Non-pigmented ciliary epithelial cell (primary cell): Measurements from ENCODE around the gene PLEKHA7.

ENCODE experiments used
- DNase-seq: peaks from one replicate; pipeline ENCODE4 v3.0.0-alpha.2; 2010; ENCODE audit warnings: low read depth

Gene PLEKHA7

DNA sequence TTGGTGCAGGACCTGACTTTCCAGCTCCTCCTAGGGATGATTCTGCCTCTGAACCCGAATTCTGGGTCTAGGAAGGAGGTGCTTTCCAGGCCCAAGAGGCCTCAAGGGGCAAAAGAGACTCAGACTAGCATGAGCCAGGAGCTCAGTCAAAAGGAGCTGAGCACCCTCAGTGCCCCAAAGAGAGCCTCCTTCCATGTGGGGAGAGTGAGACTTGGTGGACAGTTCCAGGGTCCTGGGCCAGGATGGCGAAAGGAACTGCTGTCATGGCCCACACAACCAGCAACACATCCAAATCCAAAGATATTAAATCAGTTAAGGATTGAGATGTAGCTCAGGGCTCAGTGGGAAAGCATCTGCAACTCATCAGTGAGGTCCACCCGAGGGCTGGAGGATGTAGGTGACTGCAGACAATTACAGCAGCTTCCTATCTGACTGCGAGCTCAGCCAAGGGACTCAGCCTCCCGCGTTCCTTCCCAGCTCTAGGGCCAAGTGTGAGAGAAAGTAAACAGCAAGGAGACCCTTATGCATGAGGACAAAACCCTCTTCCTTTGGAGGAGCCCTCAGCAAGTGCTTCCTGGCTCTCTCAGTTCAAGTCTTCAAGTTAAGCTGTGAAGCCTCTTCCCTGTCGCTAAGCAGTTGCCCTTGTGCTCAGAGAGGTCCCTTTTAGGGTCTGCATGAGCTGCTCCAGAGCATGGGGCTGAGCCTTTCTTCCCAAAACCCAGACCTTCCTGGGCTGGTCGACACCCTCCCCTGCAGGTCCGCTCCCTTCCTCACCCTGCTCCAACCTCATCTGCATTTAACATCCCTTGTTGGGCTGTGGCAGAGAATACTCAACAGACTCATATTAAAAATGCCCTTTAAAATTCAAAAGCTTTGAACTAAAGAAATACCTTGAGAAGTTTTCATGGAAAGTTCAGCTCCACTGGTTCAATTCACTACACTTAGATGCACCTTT, 240.0 kb downstream of the PLEKHA7 start:
- DNase-seq: no peak

DNA sequence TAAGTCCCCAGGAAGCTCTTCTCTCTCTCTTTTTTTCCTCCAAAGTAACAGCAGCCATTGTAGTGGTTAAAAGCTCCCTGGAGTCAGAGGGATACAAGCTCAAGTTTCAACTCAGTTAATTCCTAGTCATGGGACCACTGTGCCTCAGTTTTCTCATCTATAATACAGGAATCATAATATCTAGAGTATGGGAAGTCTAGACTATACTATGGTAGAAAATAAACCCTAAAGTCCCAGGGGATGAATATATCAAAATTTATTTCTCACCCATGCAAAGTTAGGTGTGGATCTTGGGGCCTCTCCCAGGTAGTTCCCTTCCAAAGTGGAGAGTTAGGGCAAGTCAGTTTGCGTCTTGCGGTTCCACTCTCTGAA, 242.1 kb downstream of the PLEKHA7 start:
- DNase-seq: no peak

DNA sequence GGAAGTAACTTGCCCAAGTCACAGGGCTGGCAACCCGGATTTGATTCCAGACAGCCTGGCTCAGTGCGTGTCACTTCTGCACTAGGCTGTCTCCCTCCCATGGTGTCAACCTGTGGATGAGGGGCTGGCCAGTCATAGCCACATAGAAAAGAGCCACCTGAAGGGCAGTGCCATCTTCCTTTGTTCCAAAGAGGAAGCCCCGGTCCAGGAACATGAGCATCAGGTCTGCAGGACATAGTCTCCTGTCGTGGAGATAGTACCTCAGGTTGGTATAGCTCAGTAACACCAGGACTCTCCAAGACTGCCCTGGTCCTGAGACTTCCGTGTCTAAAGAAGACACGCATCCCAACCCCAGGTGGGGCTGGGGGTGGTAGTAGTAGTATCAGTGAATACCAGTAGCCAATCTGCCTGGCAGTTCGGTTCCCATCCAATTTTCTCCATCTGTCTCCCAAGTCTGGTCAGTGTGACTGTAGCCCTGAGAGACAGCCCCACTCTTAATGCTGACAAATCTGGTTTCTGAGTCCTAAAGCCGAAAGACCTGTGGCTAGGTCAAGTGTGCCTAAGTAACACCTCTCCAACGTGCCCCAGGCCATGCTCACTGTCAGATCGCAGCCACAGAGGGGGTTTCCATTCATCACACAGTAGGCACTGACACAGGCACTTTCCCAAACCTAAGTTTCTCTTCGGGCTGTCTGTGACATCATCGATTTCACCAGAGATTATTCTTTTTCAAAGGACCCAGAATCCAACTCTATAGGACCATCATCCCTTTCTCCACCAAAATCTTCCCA, 242.7 kb downstream of the PLEKHA7 start:
- DNase-seq: no peak

DNA sequence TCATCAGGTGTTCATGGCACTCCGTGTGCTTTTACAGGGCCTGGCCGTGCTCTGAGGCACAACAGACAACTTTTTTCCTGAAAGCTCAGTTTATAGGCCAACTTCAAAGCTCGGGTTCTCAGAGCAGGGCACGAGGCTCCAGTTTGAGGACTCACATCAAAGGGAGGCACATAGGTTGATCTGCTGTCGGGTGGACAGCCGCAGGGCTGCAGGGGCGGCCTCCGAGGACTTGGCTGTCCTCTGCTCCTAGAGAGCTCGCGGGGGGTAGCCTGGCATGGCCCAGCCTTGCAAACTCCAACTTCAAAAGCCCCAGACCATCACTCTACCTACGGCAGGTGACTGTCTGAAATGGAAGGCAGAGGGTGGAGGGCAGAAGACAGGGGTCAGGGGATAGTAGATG, 244.2 kb downstream of the PLEKHA7 start:
- no peak for DNase-seq

DNA sequence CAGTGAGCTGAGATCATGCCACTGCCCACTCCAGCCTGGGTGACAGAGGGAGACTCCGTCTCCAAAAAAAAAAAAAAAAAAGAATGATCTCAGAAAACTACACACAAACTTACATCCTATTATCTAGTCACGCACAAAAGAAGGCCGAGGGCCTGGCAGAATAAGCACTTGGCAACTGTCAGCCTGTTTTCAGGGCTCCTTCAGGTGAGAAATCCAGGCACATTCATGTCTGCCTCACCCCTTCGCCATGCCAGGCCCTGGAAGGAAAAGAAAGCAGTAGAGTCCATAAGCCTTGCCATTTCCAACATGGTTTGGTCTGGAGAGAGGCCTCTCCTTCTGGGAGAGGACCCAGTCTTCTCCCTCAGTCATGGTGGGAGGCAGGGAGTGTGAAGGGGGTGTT, 244.8 kb downstream of the PLEKHA7 start:
- no peak for DNase-seq

DNA sequence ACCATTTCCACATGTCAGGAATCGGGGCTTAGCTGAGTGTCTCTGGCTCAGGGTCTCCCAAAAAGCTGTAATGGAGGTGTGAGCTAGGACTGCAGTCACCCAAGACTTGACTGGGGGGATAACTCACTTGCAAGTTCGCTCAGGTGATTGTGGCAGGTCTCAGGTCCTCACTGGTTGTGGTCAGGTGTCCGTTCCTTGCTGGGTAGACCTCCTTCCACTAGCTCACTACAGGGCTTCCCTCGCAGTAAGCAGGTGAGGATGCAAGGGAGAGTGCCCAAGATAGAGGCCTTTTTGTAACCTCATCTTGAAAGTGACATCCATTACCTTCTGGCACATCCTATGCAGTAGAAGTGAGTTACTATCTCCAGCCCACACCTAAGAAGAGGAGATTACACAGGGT, 246.3 kb downstream of the PLEKHA7 start:
- no peak for DNase-seq

DNA sequence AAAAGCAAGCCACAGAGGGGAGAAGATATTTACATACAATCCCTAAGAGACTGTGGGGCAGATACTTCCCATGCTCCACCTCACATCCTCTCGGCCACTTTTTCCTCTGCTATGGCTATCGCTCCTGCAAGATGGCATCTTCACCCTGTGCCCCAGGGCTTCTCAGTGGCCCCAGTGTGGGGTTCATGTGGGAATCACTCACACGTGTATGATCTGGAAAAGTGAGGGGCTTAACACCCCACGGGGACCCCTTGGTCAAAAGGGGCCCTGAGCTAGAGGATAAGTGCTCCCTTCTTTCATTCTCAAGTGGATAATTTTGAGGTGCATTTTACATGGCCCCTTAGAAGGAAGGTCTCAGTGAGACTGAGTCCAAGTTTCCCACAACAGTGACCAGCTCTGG, 247.1 kb downstream of the PLEKHA7 start:
- DNase-seq: no peak

DNA sequence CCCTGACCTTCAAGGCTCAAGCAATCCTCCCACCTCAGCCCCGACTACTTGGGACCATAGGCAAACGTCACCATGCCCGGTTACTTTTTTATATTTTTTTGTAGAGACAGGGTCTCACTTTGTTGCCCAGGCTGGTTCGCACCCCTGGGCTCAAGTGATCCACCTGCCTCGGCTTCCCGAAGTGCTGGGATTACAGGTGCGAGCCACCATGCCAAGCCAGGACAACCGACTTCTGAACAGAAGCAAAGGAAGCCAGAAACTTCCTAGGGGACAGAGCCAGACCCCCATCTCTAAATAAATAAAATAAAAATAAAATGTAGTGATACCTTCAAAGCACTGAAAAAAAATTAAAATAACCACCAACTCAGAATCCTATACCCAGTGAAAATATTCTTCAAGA, 249.3 kb downstream of the PLEKHA7 start:
- DNase-seq: no peak

DNA sequence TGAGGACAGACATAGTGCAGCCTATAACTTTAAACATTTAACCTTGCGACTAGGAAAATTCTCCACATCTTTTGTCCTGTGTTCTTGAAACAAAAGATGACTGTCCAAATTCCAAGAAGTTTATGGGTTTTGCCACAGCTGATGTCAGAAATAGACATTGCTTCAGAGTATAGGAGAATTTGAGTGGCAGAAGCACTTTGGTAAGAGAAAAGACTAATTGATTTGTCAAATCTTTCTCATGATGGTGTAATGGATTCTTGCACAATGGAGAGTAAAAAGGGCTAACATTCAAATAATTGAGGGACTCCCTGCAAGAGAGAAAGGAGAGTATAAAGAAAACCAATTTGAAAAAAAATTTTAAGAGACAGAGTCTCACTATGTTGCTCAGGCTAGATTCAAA, 250.5 kb downstream of the PLEKHA7 start:
- no peak for DNase-seq

DNA sequence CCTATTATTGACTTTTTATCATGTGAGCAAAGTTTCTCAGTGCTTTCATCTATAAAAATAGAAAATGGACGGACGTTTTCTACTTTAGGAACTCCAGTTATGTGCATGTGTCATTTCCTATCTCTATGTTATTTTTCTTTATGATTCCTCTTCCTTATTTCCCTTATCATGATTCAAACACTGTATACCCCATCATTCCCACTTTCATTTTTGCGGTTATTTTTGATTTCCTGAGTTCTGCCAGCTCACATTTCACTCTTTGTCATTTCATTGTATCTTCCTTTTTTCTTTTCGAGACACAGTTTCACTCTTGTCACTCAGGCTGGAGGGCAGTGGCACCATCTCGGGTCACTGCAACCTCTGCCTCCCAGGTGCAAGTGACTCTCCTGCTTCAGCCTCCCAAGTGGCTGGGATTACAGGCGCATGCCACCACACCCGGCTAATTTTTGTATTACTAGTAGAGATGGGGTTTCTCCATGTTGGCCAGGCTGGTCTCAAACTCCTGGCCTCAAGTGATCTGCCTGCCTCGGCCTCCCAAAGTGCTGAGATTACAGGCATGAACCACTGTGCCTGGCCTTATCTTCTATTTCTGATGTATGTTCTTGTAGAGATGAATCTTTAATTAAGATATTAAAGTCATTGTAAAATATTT, 254.2 kb downstream of the PLEKHA7 start:
- DNase-seq: no peak

DNA sequence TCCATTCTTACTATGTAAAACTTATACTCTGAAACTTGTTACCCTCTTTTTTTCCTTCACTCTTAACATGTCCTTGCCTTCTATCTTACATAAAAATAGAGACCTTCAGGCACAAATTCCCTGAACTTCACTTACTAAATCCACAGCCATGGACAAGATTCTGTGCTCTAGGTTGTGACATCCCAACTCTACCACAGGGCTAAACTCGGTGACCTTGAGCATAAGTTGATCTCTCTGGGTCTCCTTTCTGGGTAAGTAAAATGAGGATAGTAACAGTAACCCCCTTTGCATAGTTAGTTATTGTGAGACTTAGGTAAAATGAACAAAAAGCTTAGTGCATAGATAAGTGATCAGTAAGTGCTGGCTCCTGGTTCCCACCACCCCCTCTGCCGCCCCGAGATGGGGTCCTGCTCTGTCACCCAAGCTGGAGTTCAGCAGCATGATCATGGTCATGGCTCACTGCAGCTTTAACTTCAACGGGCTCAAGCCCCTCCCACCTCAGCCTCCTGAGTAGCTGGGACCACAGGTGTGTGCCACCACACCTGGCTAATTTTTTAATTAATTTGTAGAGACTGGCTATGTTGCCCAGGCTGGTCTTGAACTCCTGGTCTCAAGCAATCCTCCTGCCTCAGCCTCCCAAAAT, 255.7 kb downstream of the PLEKHA7 start:
- DNase-seq: no peak

DNA sequence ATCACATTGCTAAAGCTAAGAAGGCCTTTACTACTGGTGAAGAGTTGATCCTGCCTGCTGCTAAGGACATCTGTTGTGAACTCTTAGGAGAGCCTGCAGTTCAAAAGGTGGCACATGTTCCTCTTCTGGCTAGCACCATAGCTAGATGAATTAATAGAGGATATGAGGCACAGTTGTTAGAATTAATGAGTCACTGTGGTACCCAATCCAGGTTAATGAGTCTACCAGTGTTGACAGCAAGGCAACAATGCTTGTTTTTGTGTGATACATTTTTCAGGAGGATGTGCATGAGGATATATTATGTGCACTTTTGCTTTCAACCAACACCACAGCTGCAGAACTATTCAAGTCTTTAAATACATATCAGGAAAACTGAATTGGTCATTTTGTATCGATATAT, 263.8 kb downstream of the PLEKHA7 start:
- no peak for DNase-seq

DNA sequence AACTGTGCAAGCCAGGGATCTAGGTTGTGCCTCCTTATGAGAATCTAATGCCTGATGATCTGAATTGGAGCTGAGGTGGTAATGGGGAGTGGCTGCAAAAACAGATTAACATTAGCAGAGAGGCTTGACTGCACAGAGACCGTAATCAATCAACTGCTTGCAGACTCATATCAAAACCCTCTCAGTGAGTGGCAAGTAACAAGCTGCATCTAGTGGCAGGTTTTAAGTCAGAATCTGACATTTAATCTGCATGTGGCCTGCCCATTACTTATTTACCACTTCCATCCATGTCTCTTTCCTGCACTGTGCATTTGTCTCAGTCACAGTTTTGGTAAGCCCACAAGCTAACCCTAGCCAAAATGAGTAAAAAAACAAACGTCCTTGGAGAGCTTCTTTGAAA, 264.5 kb downstream of the PLEKHA7 start:
- no peak for DNase-seq

DNA sequence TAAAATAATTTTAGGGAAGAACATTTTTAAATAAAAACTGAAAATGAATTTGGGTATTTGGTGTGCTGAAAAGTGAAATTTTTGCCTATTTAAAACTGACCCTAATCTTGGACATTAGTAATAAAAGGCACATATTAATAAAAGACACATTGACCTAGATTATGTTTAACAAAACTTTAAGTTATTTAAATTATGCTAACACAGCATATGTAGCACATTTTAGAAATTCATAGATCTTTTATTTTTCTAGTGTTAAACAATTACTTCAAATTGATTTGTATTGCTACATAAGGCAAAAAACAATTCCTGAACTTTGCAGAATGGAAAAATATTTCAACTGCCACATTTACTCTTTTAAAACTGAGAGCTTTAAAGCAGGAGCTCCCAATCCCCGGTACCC, 265.1 kb downstream of the PLEKHA7 start:
- no peak for DNase-seq

DNA sequence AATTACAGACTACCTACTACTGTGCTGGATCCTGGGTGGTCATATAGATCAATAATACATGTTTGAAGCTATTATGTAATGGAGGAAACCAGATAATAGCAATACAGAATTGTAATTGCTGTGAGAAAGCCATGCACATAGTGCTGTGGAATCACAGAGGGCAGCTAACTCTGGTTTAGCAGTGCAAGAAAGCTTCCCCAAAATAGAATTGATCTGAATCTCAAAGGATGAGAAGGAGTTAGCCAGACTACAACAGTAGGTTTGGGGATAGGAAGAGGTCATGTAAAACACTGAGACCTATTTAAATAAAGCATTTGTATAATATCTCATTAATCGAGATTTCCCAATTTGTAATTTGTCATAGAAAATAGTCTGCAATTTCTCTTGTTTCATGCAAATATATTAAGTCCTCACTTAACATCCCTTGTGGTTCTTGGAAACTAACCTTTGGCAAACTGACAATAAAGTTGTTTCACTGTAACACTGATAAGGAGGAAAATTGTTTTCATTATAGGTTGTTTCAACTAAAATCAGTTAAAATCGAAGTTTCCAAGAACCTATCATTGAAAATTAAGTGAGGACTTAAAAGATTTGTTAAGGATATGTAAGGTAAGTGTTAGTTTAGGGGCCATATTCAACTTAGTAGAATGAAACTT, 268.1 kb downstream of the PLEKHA7 start:
- no peak for DNase-seq

DNA sequence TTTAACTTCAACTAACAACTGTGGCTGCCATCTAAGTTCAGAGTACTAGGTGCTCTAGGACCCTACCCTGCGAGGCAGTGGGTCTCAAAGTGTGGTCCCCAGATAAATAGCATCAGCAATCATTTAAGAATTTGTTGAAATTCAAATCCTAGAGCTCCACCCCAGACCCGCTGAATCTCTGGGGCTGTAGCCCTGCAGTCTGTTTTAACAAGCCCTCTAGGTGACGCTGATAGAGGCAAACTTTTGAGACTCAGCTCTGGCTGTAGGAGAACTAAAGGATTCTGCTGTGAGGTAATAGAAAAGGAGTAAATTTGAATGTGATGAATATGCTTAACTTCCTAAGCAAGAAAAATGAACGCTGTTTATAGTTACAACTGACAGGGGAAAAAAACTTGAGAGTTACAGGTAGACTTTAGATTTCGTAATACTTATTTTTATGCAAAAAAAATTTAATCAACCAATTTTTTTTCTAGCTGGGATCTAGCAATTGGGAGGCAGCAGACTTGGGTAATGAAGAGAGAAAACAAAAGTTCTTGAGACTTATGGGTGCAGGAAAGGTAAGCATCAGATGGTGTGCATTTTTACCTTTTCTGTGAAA, 270.0 kb downstream of the PLEKHA7 start:
- DNase-seq: no peak

DNA sequence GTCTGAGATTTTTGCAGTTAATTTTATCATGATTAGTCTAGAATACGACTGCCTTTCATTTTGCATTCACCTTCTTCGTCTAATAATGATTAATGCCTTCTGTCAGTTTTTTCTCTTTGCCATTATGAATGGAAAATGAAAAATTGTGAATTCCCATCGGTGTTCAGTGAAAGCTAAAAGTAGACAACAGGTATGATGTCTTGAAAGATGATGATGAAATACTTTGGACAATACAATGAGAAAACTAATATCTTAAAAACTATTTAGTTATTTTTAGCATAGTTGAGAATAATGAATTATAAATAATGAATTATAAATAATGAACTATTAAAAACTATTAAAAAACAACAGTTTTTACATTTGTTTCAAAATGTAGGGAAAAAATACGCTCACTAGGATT, 270.7 kb downstream of the PLEKHA7 start:
- DNase-seq: no peak

DNA sequence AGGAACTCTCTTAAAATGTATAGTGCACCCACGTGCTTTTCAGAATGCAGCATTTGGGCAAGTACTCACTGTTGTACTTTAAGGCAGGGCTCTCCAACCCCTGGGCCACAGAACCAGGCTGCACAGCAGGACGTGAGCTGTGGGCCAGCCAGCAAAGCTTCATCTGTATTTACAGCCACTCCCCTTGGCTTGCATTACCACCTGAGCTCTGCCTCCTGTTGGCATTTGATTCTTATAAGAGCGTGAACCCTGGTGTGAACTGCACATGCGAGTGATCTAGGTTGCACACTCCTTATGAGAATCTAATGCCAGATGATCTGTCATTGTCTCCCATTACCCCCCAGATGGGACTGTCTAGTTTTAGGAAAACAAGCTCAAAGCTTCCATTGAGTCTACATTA, 272.7 kb downstream of the PLEKHA7 start:
- DNase-seq: no peak

DNA sequence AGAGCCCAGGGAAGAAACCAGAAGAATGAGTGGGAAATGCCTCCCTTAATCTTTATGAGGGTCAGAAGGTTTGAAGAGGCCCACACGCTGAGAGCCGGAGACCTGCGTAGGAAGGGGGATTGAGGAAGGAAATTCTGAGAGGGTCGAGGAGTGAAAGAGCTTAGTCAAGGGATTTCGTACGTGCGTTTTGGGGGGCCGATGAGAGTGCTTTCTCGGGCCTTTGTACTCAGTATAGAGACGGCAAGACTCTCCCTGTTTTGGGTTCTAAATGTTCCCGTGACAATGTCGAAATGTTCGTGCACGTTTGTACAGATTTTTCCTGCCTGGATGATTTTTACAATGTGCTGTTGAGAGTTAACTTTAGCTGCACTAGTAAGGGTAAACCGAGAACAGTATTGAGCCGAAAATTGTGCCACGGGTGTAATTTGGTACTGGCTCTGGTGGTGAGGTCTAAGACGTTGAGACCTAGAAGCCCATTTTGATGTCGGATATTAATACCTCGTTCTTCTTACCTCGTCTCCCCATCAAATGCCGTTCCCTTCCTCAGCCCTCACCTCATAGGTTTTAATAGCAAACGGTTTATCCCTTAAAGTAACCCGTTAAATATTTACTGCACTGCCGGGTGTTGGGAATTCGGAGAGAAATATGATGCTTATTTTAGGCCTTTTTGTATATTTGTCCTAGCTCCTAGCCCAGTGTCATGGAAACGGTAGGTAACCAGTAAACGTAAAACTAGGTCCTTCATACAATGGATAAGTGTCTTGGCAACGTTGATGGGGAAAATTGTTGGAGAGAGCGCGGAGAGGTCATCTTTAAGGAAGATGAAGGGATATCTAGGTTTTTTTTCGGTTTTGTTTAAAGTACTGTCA, 275.0 kb downstream of the PLEKHA7 start:
- no peak for DNase-seq

DNA sequence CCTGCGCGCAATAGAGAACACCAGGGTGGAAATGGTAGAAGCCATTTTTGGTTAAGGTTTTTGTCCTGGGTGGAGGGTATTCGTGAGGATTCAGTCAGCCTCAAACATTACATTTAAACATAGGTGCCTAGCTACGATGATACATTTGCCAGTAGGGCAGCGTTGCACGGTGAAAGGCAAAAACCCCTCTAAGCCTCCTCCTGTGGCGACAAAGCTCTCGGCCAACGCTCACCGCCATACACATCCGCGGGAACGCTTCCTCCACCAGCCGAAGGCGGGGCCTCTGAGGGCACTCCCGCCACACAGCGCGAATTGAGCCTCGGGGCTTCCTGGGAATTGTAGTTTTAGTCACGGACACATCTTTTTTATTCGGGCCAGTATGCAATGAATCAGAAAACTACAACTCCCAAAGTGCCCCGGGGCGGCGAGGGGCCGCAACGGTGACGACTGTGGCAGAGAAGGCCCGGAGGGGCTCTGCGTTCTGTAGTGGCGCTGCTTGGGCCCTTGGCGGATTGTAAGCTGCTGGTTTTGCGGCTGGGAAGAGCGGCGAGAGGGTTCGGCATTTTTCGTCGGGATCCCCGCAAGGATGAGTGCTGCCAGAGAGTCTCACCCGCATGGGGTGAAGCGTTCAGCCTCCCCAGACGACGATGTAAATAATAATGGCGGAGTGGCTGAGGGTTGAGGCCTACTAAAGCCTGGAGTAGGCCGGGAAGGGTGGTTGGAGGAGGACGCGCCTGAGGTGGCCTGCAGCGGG, 275.8 kb downstream of the PLEKHA7 start, which contains the start of gene C11orf58:
Gene C11orf58 (plus strand): TSS at position 455 of the 754 bp plus-strand sequence. CDS start 132 bp downstream, at position 587.
- peak; percentile 82 for DNase-seq
